ENCODE measurements around the gene CHMP1A.
"Not testable (repeated sequence)": the region's sequence is repeated elsewhere in the genome, so short reads cannot be mapped to it uniquely, and the experiment has no call there.

Gene CHMP1A

GRCh38 chr16:89656435-89657121 is 930 bp downstream of the CHMP1A start:
- DNase-seq, result no peak

GRCh38 chr16:89655062-89655643 is 2.4 kb downstream of the CHMP1A start:
- DNase-seq, result no peak

- DNase-seq, result no peak
Measured at GRCh38 chr16:89653656-89654295, 3.7 kb downstream of the CHMP1A start.

- no peak for DNase-seq
Measured at GRCh38 chr16:89651584-89651983, 5.9 kb downstream of the CHMP1A start.

GRCh38 chr16:89646906-89647305 is 10.6 kb downstream of the CHMP1A start:
- DNase-seq, result no peak

- DNase-seq, result no peak
Measured at GRCh38 chr16:89646270-89646669, 11.2 kb downstream of the CHMP1A start.

GRCh38 chr16:89645122-89645521 is 12.4 kb downstream of the CHMP1A start:
- DNase-seq, result no peak

GRCh38 chr16:89643769-89644300 is 13.7 kb downstream of the CHMP1A start:
- DNase-seq, result no peak

- no peak for DNase-seq
Measured at GRCh38 chr16:89642574-89642973, 14.9 kb downstream of the CHMP1A start.

GRCh38 chr16:89641458-89642119 is 15.9 kb downstream of the CHMP1A start:
- no peak for DNase-seq

GRCh38 chr16:89639385-89639784 is 18.1 kb downstream of the CHMP1A start:
- DNase-seq, result no peak

GRCh38 chr16:89638455-89638854 is 19.1 kb downstream of the CHMP1A start:
- no peak for DNase-seq

GRCh38 chr16:89637379-89637778 is 20.1 kb downstream of the CHMP1A start:
- DNase-seq, result no peak

- DNase-seq, result no peak
Measured at GRCh38 chr16:89636663-89637062, 20.8 kb downstream of the CHMP1A start.

- DNase-seq, result not testable (repeated sequence)
Measured at GRCh38 chr16:89634463-89635385, 22.8 kb downstream of the CHMP1A start.

- no peak for DNase-seq
Measured at GRCh38 chr16:89633064-89633631, 24.4 kb downstream of the CHMP1A start.

GRCh38 chr16:89629827-89630610 is 27.5 kb downstream of the CHMP1A start:
- no peak for DNase-seq

- no peak for DNase-seq
Measured at GRCh38 chr16:89624777-89625761, 32.4 kb downstream of the CHMP1A start.

- DNase-seq, result no peak
Measured at GRCh38 chr16:89623511-89624261, 33.8 kb downstream of the CHMP1A start.

Measured in NCI-H526 treated with DMSO at 0.1 percent for 48 hours (cell line).